ENCODE measurements around the gene LTB.

GRCh38 chr6:31621320-31621939 lies 39.2 kb upstream of the LTB start:
- TF ChIP-seq CTCF (IDR thresholded peaks at IDR 0.05) (no peak), RFX5 (IDR thresholded peaks at IDR 0.05; ENCODE audit: low read length) (no peak), MXI1 (IDR thresholded peaks at IDR 0.05; ENCODE audit: low read depth, low read length) (no peak), RXRA (IDR thresholded peaks at IDR 0.05; ENCODE audit: borderline replicate concordance, low read depth) (no peak), TAF1 (IDR thresholded peaks at IDR 0.05; ENCODE audit: borderline replicate concordance, low read depth, low read length) (no peak), RCOR1 (IDR thresholded peaks at IDR 0.05; ENCODE audit: low read length) (no peak), EZH2phosphoT487 (IDR thresholded peaks at IDR 0.05; ENCODE audit: borderline replicate concordance, low read depth) (no peak), JUND (IDR thresholded peaks at IDR 0.05) (no peak), POLR2AphosphoS5 (IDR thresholded peaks at IDR 0.05; ENCODE audit: low read depth, low read length) (0 out of 2 replicates have a peak, but pooled peaks have one; percentile 0)
- TF ChIP-seq, protein P1, sequence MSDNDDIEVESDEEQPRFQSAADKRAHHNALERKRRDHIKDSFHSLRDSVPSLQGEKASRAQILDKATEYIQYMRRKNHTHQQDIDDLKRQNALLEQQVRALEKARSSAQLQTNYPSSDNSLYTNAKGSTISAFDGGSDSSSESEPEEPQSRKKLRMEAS (IDR thresholded peaks at IDR 0.05; ENCODE audit: low read depth), result no peak
- TF ChIP-seq, protein P2, sequence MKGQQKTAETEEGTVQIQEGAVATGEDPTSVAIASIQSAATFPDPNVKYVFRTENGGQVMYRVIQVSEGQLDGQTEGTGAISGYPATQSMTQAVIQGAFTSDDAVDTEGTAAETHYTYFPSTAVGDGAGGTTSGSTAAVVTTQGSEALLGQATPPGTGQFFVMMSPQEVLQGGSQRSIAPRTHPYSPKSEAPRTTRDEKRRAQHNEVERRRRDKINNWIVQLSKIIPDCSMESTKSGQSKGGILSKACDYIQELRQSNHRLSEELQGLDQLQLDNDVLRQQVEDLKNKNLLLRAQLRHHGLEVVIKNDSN (IDR thresholded peaks at IDR 0.05; ENCODE audit: borderline replicate concordance, low read depth), result no peak
- TF ChIP-seq, protein P3, sequence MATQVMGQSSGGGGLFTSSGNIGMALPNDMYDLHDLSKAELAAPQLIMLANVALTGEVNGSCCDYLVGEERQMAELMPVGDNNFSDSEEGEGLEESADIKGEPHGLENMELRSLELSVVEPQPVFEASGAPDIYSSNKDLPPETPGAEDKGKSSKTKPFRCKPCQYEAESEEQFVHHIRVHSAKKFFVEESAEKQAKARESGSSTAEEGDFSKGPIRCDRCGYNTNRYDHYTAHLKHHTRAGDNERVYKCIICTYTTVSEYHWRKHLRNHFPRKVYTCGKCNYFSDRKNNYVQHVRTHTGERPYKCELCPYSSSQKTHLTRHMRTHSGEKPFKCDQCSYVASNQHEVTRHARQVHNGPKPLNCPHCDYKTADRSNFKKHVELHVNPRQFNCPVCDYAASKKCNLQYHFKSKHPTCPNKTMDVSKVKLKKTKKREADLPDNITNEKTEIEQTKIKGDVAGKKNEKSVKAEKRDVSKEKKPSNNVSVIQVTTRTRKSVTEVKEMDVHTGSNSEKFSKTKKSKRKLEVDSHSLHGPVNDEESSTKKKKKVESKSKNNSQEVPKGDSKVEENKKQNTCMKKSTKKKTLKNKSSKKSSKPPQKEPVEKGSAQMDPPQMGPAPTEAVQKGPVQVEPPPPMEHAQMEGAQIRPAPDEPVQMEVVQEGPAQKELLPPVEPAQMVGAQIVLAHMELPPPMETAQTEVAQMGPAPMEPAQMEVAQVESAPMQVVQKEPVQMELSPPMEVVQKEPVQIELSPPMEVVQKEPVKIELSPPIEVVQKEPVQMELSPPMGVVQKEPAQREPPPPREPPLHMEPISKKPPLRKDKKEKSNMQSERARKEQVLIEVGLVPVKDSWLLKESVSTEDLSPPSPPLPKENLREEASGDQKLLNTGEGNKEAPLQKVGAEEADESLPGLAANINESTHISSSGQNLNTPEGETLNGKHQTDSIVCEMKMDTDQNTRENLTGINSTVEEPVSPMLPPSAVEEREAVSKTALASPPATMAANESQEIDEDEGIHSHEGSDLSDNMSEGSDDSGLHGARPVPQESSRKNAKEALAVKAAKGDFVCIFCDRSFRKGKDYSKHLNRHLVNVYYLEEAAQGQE (IDR thresholded peaks at IDR 0.05; ENCODE audit: low read depth, low read length), result no peak
- TF ChIP-seq, protein P4, sequence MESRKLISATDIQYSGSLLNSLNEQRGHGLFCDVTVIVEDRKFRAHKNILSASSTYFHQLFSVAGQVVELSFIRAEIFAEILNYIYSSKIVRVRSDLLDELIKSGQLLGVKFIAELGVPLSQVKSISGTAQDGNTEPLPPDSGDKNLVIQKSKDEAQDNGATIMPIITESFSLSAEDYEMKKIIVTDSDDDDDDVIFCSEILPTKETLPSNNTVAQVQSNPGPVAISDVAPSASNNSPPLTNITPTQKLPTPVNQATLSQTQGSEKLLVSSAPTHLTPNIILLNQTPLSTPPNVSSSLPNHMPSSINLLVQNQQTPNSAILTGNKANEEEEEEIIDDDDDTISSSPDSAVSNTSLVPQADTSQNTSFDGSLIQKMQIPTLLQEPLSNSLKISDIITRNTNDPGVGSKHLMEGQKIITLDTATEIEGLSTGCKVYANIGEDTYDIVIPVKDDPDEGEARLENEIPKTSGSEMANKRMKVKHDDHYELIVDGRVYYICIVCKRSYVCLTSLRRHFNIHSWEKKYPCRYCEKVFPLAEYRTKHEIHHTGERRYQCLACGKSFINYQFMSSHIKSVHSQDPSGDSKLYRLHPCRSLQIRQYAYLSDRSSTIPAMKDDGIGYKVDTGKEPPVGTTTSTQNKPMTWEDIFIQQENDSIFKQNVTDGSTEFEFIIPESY (IDR thresholded peaks at IDR 0.05; ENCODE audit: borderline replicate concordance, low read depth), result no peak
